ENCODE results near the gene HELQ. TPM values are rescaled to one million over a fixed set of nuclear protein-coding genes. Genes with fewer than 3 reads are reported as not detected.
A peak's percentile ranks its signal among the peaks of the same experiment; 100 is the strongest.

Gene HELQ
- total and polyA plus RNA-seq, 2 of the 13 experiments (the other 11 are each of a cell fraction or from before 2014, with no cell fraction given) = 6.6 to 10.8 TPM

DNA sequence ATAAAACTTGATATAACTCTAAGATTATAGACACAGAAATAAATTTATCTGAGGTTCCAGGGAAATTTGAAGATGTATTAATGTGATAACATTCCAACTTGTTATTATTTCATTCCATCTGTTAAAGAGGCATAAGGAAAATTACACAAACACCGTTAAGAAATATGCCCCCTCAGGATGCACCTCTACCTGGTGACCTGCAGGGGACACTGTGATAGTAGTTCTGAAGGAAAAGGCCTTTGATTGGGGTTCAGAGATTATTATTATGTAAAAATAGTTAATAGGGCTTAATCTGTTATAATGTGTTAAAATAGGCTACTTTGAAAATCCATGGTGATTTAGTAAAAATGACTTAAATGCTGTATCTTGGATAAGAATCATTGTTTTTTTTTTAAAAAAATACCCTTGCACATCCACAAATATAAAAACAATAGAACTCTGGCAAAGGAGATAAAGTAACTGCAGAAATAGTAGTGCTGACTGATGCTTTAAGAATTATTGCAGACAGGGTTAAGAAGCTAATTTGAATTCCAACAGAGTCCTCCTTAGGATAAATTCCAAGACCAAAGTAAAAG lies 35.3 kb upstream of the HELQ start:
- Histone ChIP-seq H3K9me3 (ENCODE audit: low read length) (no peaks in the 10 kb centered on the region), H3K4me2 (ENCODE audit: low read depth, low read length) (no peak overlapping the region), H3K27ac (ENCODE audit: extremely low read length, insufficient read depth, low read length) (no peak overlapping the region), H3K4me1 (ENCODE audit: insufficient read depth, low read length) (peaks cover 23% of the 10 kb centered on the region), H3K27me3 (ENCODE audit: control insufficient read depth in 1 of 2, insufficient read depth in 2 of 2, low read length in 2 of 2) (no peaks in the 10 kb centered on the region), H2AFZ (ENCODE audit: low read length) (no peak overlapping the region), H3K79me2 (ENCODE audit: insufficient read depth, low read length) (no peaks in the 10 kb centered on the region), H3K9ac (ENCODE audit: insufficient read depth, low read depth, low read length) (no peak overlapping the region), H3K4me3 (replicated peaks in 1 of 3; ENCODE audit: insufficient read depth in 1 of 3, low read depth in 2 of 3, low read length in 3 of 3) (no peak overlapping the region), H4K20me1 (ENCODE audit: insufficient read depth, low read length) (no peaks in the 10 kb centered on the region), H3K36me3 (replicated peaks in 1 of 2; ENCODE audit: control insufficient read depth in 1 of 2, insufficient read depth in 2 of 2, low read length in 2 of 2) (no peaks in the 10 kb centered on the region)
- FAIRE-seq (no peak), DNase-seq (ENCODE audit: low spot score) (peak; percentile 34), ATAC-seq (no peak)
- ChIA-PET CTCF (ENCODE audit: low intra/inter-chr PET ratio, low total read pairs) (interaction anchor here (3.9 kb wide), 1 partner anchor 149 kb away, joined by 14 read pairs; no protein-coding TSS in a partner anchor), POLR2A (interaction anchor here (0.9 kb wide), 1 partner anchor 478 kb away, joined by 3 read pairs; no protein-coding TSS in a partner anchor)
- in situ Hi-C loops (cut with HindIII; ENCODE audit: extremely low pct_ligation_motif_present, low pct_unique_long_range_greater_than_20kb) (no loop called here), intact Hi-C loops (cut with micrococcal nuclease; ENCODE audit: unreplicated experiment) (loop anchor here (1.0 kb wide), 1 partner anchor 149 kb away; no protein-coding TSS in a partner anchor)
- no peak for TF ChIP-seq SKI (IDR thresholded peaks at IDR 0.05; ENCODE audit: partially characterized antibody)
- TF ChIP-seq NR2F1 (CRISPR knock-in tag; IDR thresholded peaks at IDR 0.05) = no peak
- peak; percentile 45; the same call in 1 of the 2 replicates for TF ChIP-seq STAG1 (CRISPR knock-in tag; IDR thresholded peaks at IDR 0.05)
- peak; percentile 59 for TF ChIP-seq CTCF (CRISPR knock-in tag; IDR thresholded peaks at IDR 0.05)
- TF ChIP-seq SMC3 (IDR thresholded peaks at IDR 0.05; ENCODE audit: low read length) = peak; percentile 53
- 3% methylated on average over 1 of the region's 1 CpG for WGBS (ENCODE audit: low lambda C conversion rate)
- no TSS peak for BruUV-seq (replicated peaks)
